ENCODE data around the gene CKAP5. TPM values are rescaled to one million over a fixed set of nuclear protein-coding genes. Genes with fewer than 3 reads are reported as not detected.

Gene CKAP5
- polyA plus RNA-seq, 1 experiment, result 84.0 TPM

DNA sequence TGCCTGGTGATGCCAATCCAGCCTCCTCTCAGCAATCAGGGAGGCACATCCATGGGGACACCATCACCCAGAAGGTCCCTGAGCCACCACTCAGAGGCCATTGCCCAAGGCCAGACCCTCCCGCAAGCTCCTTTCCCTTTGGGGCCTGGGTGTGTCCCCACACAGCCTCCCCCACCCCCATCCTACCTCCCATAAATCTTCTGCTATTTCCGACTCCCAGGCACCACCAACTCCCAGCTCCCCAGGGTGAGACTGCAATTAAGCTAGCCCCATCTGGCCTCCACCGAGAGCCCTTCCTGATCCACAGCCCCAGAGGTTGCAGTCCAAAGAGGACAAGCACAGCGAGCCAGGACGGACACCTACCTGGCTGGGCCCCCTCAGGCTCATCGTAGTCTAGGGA, 152.0 kb downstream of the CKAP5 start:
- H3K4me3 ChIP-seq (ENCODE audit: low read depth, low read length), result no peak overlapping the region
- H3K36me3 ChIP-seq (ENCODE audit: control insufficient read depth, insufficient read depth, low read length), result peaks cover 33% of the 10 kb centered on the region

DNA sequence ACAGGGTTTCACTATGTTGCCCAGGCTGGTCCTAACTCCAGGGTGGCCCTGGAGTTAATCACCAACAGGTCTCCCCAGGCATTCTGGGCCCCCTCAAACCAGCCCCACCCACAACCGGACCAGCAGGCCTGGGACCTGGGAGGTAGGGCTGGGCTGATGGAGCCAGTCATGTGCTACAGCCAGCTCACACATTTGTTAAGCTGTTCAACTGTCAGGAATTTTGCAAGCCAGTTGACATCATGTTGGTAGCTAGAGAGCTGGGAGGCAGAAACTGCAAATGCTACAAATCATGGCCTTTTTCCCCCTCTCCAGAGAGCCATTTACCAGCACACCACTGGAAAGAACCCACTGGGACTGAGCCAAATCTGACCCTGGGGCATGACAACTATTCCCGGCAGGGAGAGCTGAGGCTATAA, 152.5 kb downstream of the CKAP5 start:
- TF ChIP-seq, protein P1, sequence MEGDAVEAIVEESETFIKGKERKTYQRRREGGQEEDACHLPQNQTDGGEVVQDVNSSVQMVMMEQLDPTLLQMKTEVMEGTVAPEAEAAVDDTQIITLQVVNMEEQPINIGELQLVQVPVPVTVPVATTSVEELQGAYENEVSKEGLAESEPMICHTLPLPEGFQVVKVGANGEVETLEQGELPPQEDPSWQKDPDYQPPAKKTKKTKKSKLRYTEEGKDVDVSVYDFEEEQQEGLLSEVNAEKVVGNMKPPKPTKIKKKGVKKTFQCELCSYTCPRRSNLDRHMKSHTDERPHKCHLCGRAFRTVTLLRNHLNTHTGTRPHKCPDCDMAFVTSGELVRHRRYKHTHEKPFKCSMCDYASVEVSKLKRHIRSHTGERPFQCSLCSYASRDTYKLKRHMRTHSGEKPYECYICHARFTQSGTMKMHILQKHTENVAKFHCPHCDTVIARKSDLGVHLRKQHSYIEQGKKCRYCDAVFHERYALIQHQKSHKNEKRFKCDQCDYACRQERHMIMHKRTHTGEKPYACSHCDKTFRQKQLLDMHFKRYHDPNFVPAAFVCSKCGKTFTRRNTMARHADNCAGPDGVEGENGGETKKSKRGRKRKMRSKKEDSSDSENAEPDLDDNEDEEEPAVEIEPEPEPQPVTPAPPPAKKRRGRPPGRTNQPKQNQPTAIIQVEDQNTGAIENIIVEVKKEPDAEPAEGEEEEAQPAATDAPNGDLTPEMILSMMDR (IDR thresholded peaks at IDR 0.05; ENCODE audit: insufficient read depth, low read depth, low read length), result no peak
- ChIA-PET CTCF (interaction anchor here (0.9 kb wide), 1 partner anchor 9 kb away, joined by 3 read pairs; no protein-coding TSS in a partner anchor), POLR2A (no interaction called here)
- Histone ChIP-seq H3K36me3 (ENCODE audit: control insufficient read depth, insufficient read depth, low read length) (peaks cover 33% of the 10 kb centered on the region), H3K27me3 (ENCODE audit: control insufficient read depth, insufficient read depth, low read length) (no peaks in the 10 kb centered on the region), H3K4me3 (ENCODE audit: low read depth, low read length) (no peak overlapping the region)
- no peak for DNase-seq (ENCODE audit: low read depth)

More for the DNA sequence above, 152.0 kb downstream of the CKAP5 start:
- TF ChIP-seq, protein P1 (IDR thresholded peaks at IDR 0.05; ENCODE audit: insufficient read depth, low read depth, low read length), result no peak
- POLR2A ChIA-PET, result no interaction called here
- CTCF ChIA-PET, result interaction anchor here (0.9 kb wide), 1 partner anchor 9 kb away, joined by 3 read pairs; no protein-coding TSS in a partner anchor
- H3K27me3 ChIP-seq (ENCODE audit: control insufficient read depth, insufficient read depth, low read length), result no peaks in the 10 kb centered on the region
- no peak for DNase-seq (ENCODE audit: low read depth)

Small RNAs within 50 kb of the gene (small RNA-seq; reads per million reads assigned to genes)
- gene MIR5582 (ENCODE audit: insufficient read length, low read depth, low replicate concordance) (19.6 reads per million, percentile 83 among the genes with 10 or more reads in this experiment), gene RF00573 (ENCODE audit: insufficient read length, low read depth, low replicate concordance) (not detected), gene SNORD67 (ENCODE audit: insufficient read length, low read depth, low replicate concordance) (98.6 reads per million, percentile 91 among the genes with 10 or more reads in this experiment)

Other genes starting within 250 kb of the CKAP5 start
- 3.6 and 4.5 TPM in 2 replicates for gene HARBI1, start 229.1 kb downstream of the CKAP5 start, polyA plus RNA-seq (2011; rRNA removed)
- gene ATG13, start 228.7 kb downstream of the CKAP5 start, polyA plus RNA-seq (2011; rRNA removed), result 80.0 and 111 TPM in 2 replicates
- 28.9 and 40.9 TPM in 2 replicates for gene ARHGAP1, start 145.7 kb downstream of the CKAP5 start, polyA plus RNA-seq (2011; rRNA removed)
- gene ZNF408, start 145.2 kb downstream of the CKAP5 start, polyA plus RNA-seq (2011; rRNA removed), result 3.0 and 6.9 TPM in 2 replicates
- 0.05 TPM in 1 of 2 replicates, not detected in the other for gene F2, start 127.1 kb downstream of the CKAP5 start, polyA plus RNA-seq (2011; rRNA removed)
- gene LRP4, start 72.3 kb upstream of the CKAP5 start, polyA plus RNA-seq (2011; rRNA removed), result 0.91 and 1.3 TPM in 2 replicates
- gene CSTPP1, start 90.5 kb upstream of the CKAP5 start, polyA plus RNA-seq (2011; rRNA removed), result 23.5 and 48.7 TPM in 2 replicates